PC-9 (cell line): ENCODE data around the gene TERT. TPM values are rescaled to one million over a fixed set of nuclear protein-coding genes. Genes with fewer than 3 reads are reported as not detected.

Source experiments
- BruUV-seq: library from RNA; stranded (reverse); fragments of 400-500 nt; replicated peaks from 2 replicates; lab custom pipeline; 2021; lab: Mats Ljungman, UMichigan
- CTCF ChIA-PET: fragments of 300-600 bp; sonication (Branson Sonifier 250); formaldehyde crosslinking; loops from one replicate; lab custom pipeline; 2022; ENCODE audit warnings: antibody characterized with exemption; lab: Charles Lee
- POLR2A ChIA-PET: fragments of 300-600 bp; sonication (Branson Sonifier 250); formaldehyde crosslinking; loops from one replicate; lab custom pipeline; 2022; ENCODE audit warnings: antibody characterized with exemption; ENCODE audit not compliant: unreplicated experiment; lab: Charles Lee
- DNase-seq, 2 experiments: peaks; one replicate each; pipeline versions ENCODE4 v3.0.0 to v3.0.0-alpha.2; 2015 to 2022; ENCODE audit warnings: mixed read lengths in 1 of 2
- H2AFZ ChIP-seq: fragments of 200-600 bp; sonication (generic); 2 replicates; pipeline ENCODE4 v1.8.1; 2017; ENCODE audit warnings: antibody characterized with exemption
- H3F3A ChIP-seq: fragments of 200-600 bp; sonication (generic); 2 replicates; pipeline ENCODE4 v1.8.1; 2017; ENCODE audit warnings: antibody characterized with exemption, mild to moderate bottlenecking, low read depth; ENCODE audit not compliant: insufficient read depth
- H3K27ac ChIP-seq: fragments of 200-600 bp; sonication (generic); 2 replicates; pipeline ENCODE4 v1.6.1; 2016; ENCODE audit warnings: mixed run types
- H3K27me3 ChIP-seq: fragments of 200-600 bp; sonication (generic); 2 replicates; pipeline ENCODE4 v1.6.1; 2016; ENCODE audit warnings: low read depth, mixed run types; ENCODE audit not compliant: insufficient read depth
- H3K36me3 ChIP-seq: fragments of 200-600 bp; sonication (generic); 2 replicates; pipeline ENCODE4 v1.6.1; 2016; ENCODE audit warnings: low read depth, mixed run types
- H3K4me1 ChIP-seq: fragments of 200-600 bp; sonication (generic); replicated peaks from 2 replicates; pipeline ENCODE4 v1.6.1; 2016; ENCODE audit warnings: mixed run types; ENCODE audit not compliant: insufficient read depth
- H3K4me2 ChIP-seq: fragments of 200-600 bp; sonication (generic); 2 replicates; pipeline ENCODE4 v1.6.1; 2017; ENCODE audit warnings: mixed run types
- H3K4me3 ChIP-seq: fragments of 200-600 bp; sonication (generic); 2 replicates; pipeline ENCODE4 v1.6.1; 2016; ENCODE audit warnings: mixed run types
- H3K79me2 ChIP-seq: fragments of 200-600 bp; sonication (generic); 2 replicates; pipeline ENCODE4 v1.6.1; 2017; ENCODE audit warnings: low read depth, mixed run types
- H3K9me2 ChIP-seq: fragments of 200-600 bp; sonication (generic); 2 replicates; pipeline ENCODE4 v1.8.1; 2017; ENCODE audit warnings: mild to moderate bottlenecking; ENCODE audit not compliant: insufficient read depth
- H3K9me3 ChIP-seq: fragments of 200-600 bp; sonication (generic); 2 replicates; pipeline ENCODE4 v1.8.1; 2016; ENCODE audit warnings: low read depth; ENCODE audit not compliant: insufficient read depth
- H4K20me1 ChIP-seq: fragments of 200-600 bp; sonication (generic); 2 replicates; pipeline ENCODE4 v1.8.1; 2017; ENCODE audit not compliant: insufficient read depth
- EZH2 ChIP-seq: fragments of 200-600 bp; sonication (generic); IDR thresholded peaks from 2 replicates; pipeline ENCODE4 v1.8.0; 2017; ENCODE audit warnings: antibody characterized with exemption, low read depth
- intact Hi-C: fragments of 100-400 bp; cut with micrococcal nuclease; formaldehyde crosslinking; loops from one replicate; pipeline ENCODE4 v1.10.0; 2022; ENCODE audit not compliant: unreplicated experiment
- total RNA-seq: library from RNA; stranded (reverse); gene quantifications from 2 replicates; pipeline ENCODE4 v1.2.3, GENCODE V29; 2021
- TF ChIP-seq, protein P1 (sequence below): fragments of 200-600 bp; sonication (generic); conservative IDR thresholded peaks from 2 replicates; pipeline ENCODE4 v1.6.1; 2017; ENCODE audit warnings: mixed run types, antibody characterized with exemption, mild to moderate bottlenecking, moderate library complexity

The TERT gene
- total RNA-seq, 1 experiment from 2014 or later, result 0.74 TPM

- Histone ChIP-seq H3K9me3 (peaks cover 5% of the 10 kb centered on the region; the same call in 1 of the 2 replicates), H4K20me1 (peaks cover 11% of the 10 kb centered on the region), H3K4me3 (no peak overlapping the region), H3K27me3 (peaks cover 96% of the 10 kb centered on the region), H3F3A (peaks cover 10% of the 10 kb centered on the region), H3K36me3 (no peaks in the 10 kb centered on the region), H3K4me1 (no peaks in the 10 kb centered on the region), H3K4me2 (no peak overlapping the region), H3K27ac (no peak overlapping the region), H3K9me2 (no peaks in the 10 kb centered on the region), H3K79me2 (no peaks in the 10 kb centered on the region), H2AFZ (no peak overlapping the region)
- intact Hi-C loops, result no loop called here
- ChIA-PET CTCF (no interaction called here), POLR2A (no interaction called here)
- TF ChIP-seq, protein P1, sequence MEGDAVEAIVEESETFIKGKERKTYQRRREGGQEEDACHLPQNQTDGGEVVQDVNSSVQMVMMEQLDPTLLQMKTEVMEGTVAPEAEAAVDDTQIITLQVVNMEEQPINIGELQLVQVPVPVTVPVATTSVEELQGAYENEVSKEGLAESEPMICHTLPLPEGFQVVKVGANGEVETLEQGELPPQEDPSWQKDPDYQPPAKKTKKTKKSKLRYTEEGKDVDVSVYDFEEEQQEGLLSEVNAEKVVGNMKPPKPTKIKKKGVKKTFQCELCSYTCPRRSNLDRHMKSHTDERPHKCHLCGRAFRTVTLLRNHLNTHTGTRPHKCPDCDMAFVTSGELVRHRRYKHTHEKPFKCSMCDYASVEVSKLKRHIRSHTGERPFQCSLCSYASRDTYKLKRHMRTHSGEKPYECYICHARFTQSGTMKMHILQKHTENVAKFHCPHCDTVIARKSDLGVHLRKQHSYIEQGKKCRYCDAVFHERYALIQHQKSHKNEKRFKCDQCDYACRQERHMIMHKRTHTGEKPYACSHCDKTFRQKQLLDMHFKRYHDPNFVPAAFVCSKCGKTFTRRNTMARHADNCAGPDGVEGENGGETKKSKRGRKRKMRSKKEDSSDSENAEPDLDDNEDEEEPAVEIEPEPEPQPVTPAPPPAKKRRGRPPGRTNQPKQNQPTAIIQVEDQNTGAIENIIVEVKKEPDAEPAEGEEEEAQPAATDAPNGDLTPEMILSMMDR, result no peak
- BruUV-seq, result no TSS peak
- no peak for DNase-seq
Measured at GRCh38 chr5:1222147-1222546, 72.7 kb downstream of the TERT start.

GRCh38 chr5:1221721-1222120, 73.1 kb downstream of the TERT start:
- Histone ChIP-seq H3K36me3 (no peaks in the 10 kb centered on the region), H3K4me3 (no peak overlapping the region), H3K79me2 (no peaks in the 10 kb centered on the region), H3F3A (peaks cover 10% of the 10 kb centered on the region), H3K4me2 (no peak overlapping the region), H3K27ac (no peak overlapping the region), H3K4me1 (no peaks in the 10 kb centered on the region), H3K27me3 (peaks cover 98% of the 10 kb centered on the region), H4K20me1 (peaks cover 11% of the 10 kb centered on the region), H2AFZ (no peak overlapping the region), H3K9me2 (no peaks in the 10 kb centered on the region), H3K9me3 (peaks cover 5% of the 10 kb centered on the region; the same call in 1 of the 2 replicates)
- no TSS peak for BruUV-seq
- POLR2A ChIA-PET, result no interaction called here
- CTCF ChIA-PET, result no interaction called here
- DNase-seq, result no peak
- no peak for TF ChIP-seq EZH2
- TF ChIP-seq, protein P1, result no peak
- intact Hi-C loops, result no loop called here

GRCh38 chr5:1220831-1221230, 74.0 kb downstream of the TERT start:
- H3K79me2 ChIP-seq, result no peaks in the 10 kb centered on the region
- H3K4me2 ChIP-seq, result no peak overlapping the region
- DNase-seq, result no peak
- intact Hi-C loops, result no loop called here
- peaks cover 98% of the 10 kb centered on the region for H3K27me3 ChIP-seq
- BruUV-seq, result no TSS peak
- H3K36me3 ChIP-seq, result no peaks in the 10 kb centered on the region
- peaks cover 10% of the 10 kb centered on the region for H3F3A ChIP-seq
- H4K20me1 ChIP-seq, result peaks cover 6% of the 10 kb centered on the region
- H3K9me2 ChIP-seq, result no peaks in the 10 kb centered on the region
- H3K9me3 ChIP-seq, result peaks cover 5% of the 10 kb centered on the region; the same call in 1 of the 2 replicates
- H2AFZ ChIP-seq, result no peak overlapping the region
- ChIA-PET CTCF (no interaction called here), POLR2A (no interaction called here)
- H3K4me1 ChIP-seq, result no peaks in the 10 kb centered on the region
- H3K4me3 ChIP-seq, result no peak overlapping the region
- no peak overlapping the region for H3K27ac ChIP-seq
- TF ChIP-seq, protein P1, result no peak
- TF ChIP-seq EZH2, result no peak
